NK-92 (cell line): ENCODE results near the gene PDGFC.

ENCODE experiments used
- DNase-seq: peaks from one replicate; lab custom pipeline; 2025; ENCODE audit not compliant: unreplicated experiment; lab: John Stamatoyannopoulos, UW

Gene PDGFC

DNA sequence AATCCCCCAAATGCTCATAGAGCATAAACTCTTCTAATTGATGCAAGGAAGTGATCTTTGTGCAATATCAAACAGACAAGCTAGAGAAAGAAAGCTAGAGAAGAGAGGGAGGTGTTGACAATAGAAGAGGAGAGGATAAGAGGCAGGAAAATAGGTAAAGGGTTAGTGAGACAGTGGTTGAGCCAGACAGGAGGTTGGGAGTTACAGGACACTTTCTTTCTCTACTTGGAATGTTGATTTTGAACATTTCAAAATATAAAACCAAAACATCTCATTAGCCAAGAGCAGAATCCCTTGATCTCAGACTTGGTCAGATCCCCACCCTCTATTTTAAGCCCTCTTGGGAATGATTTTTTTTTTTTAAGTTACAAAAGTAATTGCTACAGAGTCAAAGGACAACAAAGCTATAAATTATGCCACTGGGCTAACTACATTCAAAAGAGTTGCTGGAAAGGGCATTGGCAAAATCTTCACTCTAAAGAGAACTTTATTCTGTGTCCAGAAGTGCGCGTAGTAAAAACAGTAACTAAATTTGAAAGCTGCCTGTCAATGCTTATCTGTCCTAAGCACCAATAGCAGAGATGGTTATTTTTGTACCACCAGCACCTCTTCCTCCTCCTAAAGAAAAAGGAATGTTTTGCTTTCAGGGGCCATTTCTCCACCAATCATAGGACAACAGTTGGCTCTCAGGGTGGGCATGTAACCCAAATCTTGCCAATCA lies 133.8 kb downstream of the PDGFC start:
- DNase-seq, result no peak

DNA sequence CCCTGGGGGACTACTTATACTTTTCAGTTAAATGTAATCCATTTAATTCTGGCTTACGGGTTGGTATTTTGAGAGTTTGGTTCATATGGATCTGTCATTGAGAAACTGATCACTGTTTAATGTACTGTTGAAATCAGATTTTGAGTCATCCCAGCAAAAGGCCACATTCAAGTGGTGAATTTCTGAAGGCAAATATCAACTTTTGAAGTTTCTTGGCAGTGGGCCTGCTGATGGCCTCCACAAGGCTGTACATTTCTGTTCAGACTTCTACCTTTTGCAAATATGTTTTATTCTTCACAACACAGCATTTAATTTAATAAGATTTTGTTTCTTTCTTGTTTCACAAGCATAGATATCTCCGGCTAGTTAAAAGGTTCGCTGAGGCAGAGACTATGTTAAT lies 138.7 kb downstream of the PDGFC start:
- no peak for DNase-seq

DNA sequence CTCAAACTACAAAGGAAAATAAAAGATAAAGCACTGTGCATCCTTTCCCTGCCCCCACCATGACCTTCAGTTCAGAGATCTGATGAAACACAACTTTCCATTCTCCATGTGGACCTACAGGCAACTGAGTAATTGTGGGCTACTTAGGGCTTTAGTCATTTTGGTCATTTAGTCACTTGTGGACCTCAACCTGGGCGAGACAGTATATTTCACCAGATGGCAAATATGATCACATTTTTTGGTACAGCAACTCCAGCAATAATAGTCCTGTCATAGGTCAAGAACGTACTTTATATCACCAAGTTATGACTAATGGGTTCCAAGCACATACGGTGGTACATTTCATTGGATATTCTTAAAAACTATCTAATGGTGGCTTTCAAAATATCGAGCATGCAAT lies 141.2 kb downstream of the PDGFC start:
- no peak for DNase-seq

- no peak for DNase-seq
Observed at GRCh38 chr4:156829201-156829873, 142.3 kb downstream of the PDGFC start.

DNA sequence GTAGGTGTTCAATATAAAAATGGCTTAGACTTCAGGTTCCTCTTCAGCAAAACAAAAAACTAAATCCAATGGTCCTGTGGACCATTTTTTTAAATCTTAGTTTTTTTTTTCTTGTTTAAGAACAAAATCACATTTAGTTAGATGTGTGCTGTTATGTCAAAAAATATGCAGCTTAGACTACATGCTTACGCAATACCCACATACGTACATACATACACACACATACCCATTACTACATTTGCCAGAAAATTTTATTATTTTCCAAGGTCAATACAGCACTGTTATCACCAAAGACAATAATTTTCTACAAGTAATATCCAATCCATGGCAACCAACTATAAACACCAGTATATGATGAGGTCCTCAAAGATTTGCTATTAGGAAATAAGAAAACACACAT lies 144.1 kb downstream of the PDGFC start:
- DNase-seq, result no peak

- DNase-seq, result no peak
Observed at GRCh38 chr4:156825074-156825473, 146.5 kb downstream of the PDGFC start.

- no peak for DNase-seq
Observed at GRCh38 chr4:156824451-156825060, 147.0 kb downstream of the PDGFC start.

- no peak for DNase-seq
Observed at GRCh38 chr4:156820931-156821330, 150.7 kb downstream of the PDGFC start.

GRCh38 chr4:156816360-156816755 lies 155.2 kb downstream of the PDGFC start:
- DNase-seq, result no peak

- no peak for DNase-seq
Observed at GRCh38 chr4:156815717-156816359, 155.8 kb downstream of the PDGFC start.

- DNase-seq, result no peak
Observed at GRCh38 chr4:156811963-156812362, 159.6 kb downstream of the PDGFC start.

- DNase-seq, result no peak
Observed at GRCh38 chr4:156811286-156811685, 160.3 kb downstream of the PDGFC start.

DNA sequence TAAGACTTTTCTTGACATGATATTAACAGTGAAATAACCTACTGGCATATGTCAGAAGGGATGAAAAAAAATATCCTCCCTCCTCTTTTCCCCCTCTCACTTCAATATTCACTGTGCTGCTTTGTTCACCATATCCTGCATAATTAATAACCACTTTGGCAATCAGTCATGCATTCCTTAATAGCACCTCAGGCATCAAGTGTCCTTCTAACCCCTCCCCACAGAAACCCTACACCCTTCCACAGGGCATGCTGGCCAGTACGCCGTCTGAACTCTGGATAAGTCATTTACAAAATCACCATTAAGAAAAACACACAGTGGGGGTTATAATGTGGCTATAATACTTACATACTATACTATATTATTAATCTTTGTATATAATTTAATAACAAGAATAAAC lies 165.9 kb downstream of the PDGFC start:
- DNase-seq, result no peak

GRCh38 chr4:156803056-156803455 lies 168.5 kb downstream of the PDGFC start:
- no peak for DNase-seq

DNA sequence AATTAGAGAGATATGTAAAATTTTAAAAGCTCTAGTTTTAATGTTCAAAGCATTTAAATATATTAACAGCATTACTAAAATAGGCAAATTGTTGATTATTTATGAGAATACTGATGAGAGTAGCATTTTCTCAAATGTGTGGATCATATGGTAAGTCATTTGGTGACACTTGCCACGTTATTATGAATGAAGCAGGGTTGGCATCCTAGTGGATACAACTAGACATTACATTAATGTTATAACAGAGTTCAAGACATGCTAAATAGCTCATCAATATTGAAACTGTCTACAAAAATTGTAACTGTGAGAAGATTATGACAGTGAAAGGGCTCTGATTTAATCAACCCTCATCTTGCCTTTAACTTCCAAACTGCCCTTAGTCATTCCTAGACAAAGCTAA lies 171.1 kb downstream of the PDGFC start:
- no peak for DNase-seq

DNA sequence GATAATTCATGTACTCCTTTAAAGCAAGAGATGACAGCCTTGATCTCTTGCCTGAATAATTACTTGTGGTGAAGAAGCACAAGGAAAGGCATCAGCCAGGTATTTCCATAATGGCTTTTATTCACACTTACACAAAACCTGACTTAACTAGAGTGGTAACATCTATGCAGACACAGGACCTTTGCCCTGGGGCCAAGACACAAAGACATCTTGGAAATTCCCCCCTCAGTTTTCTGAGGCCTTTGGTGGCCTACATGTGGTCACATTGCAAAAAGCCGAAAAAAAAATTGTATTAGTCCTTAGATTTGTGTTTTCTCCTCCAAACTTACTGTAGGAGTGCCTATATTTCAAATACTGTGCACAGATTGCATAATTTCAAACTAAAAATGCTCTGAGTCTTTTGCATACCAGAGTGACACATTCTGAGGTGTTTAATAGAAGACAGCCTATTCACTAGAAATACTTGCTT lies 172.4 kb downstream of the PDGFC start:
- no peak for DNase-seq

GRCh38 chr4:156798438-156798837 lies 173.2 kb downstream of the PDGFC start:
- DNase-seq, result no peak

DNA sequence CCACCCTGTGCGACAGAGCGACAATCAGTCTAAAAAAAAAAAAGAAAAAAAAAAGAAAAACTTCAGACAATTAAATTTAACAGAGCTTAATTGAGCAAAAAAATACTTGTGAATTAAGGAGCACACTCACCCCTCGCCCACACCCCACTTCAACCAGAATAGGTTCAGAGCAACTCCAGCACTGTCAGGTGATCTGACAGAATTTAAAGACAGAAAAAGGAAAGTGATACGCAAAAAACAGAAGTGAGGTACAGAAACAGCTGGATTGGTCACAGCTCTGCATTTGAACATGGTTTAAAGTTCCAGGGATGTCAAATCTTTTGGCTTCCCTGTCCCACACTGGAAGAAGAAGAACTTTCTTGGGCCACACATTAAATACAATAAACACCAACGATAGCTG lies 174.4 kb downstream of the PDGFC start:
- DNase-seq, result no peak

DNA sequence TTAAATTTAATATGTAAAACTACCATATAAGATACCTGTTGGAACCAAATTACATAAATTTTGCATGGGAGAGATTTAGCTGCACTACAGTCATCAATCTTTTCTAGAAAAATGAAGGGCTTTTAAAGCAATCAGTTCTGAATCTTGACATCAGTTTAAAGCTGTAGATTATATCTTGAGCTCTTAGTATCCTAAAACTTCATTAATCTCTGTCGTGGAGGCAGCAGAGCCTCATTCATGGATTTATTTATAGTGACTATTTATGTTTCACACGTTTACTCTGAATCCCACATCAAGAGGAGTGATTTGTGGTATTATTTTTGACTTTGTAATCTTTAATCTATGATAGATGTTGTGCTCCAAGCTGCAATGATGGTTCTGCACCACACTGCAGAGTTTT lies 175.9 kb downstream of the PDGFC start:
- no peak for DNase-seq

- DNase-seq, result no peak
Observed at GRCh38 chr4:156794863-156795262, 176.7 kb downstream of the PDGFC start.

DNA sequence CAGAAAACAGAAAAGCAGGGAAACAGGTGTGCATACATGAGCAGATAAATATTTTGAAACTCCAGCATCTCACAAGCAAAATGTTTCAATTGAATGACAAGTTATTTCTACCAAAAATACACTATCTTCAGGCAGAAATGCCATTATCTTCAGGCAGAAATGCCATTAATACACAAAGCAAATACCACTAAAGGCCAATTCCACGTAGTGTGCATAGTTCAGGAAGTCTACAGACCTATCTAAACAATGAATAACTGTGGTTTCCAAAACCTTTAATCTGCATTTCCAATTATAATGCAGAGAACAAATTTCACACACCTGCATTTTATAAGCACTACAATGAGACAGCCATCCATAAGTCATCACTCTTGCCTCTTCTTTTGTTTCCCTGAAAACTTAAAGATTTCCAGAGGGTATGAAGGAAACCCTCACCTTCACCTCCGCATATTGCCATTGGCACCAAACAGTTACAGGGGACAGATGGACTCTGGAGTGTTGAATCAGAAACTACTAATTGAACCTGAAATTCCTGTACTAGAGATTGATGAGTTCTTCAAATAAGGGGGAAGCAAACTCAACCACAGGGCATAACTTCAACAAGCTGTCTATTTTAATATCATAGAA lies 179.0 kb downstream of the PDGFC start:
- no peak for DNase-seq
